Raji (cell line): ENCODE data around the gene HAX1.

Source experiments
- POLR2A ChIP-seq: IDR thresholded peaks from 2 replicates; pipeline ENCODE4 v1.6.1; 2011; ENCODE audit warnings: low read depth, low read length, control low read depth; ENCODE audit not compliant: insufficient read depth

The HAX1 gene

GRCh38 chr1:154324669-154325582, 52.5 kb downstream of the HAX1 start, which contains the start of gene ATP8B2:
Gene ATP8B2, plus strand, starts transcription at chr1:154325525. Its CDS starts 2,617 bp downstream, at chr1:154328142.
- TF ChIP-seq POLR2A, result no peak
